Lower leg skin (tissue), 4 donors: ENCODE measurements around the gene TAS1R1. TPM values are rescaled to one million over a fixed set of nuclear protein-coding genes. Genes with fewer than 3 reads are reported as not detected.

Experiments
- DNase-seq, 2 donors: peaks; one replicate each; pipeline ENCODE4 v3.0.0-alpha.2; 2019; ENCODE audit warnings: low spot score in 2 of 2
- H3K4me3 ChIP-seq: fragments of 200-600 bp; sonication (generic); 2 replicates; pipeline ENCODE4 v1.5.1; 2017; ENCODE audit warnings: mild to moderate bottlenecking, low read depth; ENCODE audit not compliant: poor library complexity, severe bottlenecking
- POLR2A ChIP-seq, 2 donors: fragments of 450-650 bp; IDR thresholded peaks; one replicate each; pipeline ENCODE4 v1.6.1; 2016 to 2017; ENCODE audit warnings: antibody characterized with exemption in 2 of 2, mild to moderate bottlenecking in 1 of 2, moderate library complexity in 1 of 2
- WGBS, 2 donors: methylation state at CpG; one replicate each; pipeline ENCODE4 v1.1.5; 2018; 5-methylcytosine and 5-hydroxymethylcytosine counted together
- intact Hi-C: fragments of 100-400 bp; cut with DNase I; formaldehyde crosslinking; loops from one replicate; pipeline ENCODE4 v1.15.0; 2023; ENCODE audit warnings: low total_unique reads
- total RNA-seq, 4 donors: library from RNA; depleted of rRNA; stranded (reverse); fragments of >200 nt; gene quantifications; one replicate each; pipeline ENCODE4 v1.1.0, GENCODE V29; 2016
- TF ChIP-seq, protein P1 (sequence below), 3 donors: fragments of 450-650 bp; IDR thresholded peaks; one replicate each; pipeline ENCODE4 v1.5.1; 2016; ENCODE audit warnings: antibody characterized with exemption in 3 of 3, mild to moderate bottlenecking in 3 of 3, moderate library complexity in 2 of 3

The TAS1R1 gene
- total RNA-seq, 4 donors from 2014 or later, result 0.27 to 0.39 TPM; not detected in 2

DNA sequence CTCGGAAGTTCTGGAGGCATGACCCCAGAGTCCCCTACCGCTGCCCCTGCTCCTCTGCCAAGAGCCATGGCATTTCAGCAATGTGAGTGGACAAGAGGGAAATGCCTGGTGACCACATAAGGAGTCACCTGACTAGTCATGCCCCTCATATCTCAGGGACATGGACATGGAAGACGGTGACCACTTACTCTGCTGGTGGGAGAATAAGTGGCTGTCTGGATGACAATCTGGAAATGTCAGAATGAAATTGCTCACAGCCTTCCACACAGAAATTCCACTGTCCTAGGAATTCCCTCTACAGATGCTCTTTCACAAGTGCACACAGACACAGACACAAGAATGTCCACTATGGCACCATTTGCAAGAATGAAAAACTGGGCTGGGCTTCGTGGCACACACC lies 39.3 kb upstream of the TAS1R1 start:
- intact Hi-C loops, result no loop called here
- 89 to 90% methylated on average over 4 of the region's 4 CpGs for WGBS, 2 donors
- TF ChIP-seq POLR2A (IDR thresholded peaks at IDR 0.05), result no peak
- TF ChIP-seq, protein P1, sequence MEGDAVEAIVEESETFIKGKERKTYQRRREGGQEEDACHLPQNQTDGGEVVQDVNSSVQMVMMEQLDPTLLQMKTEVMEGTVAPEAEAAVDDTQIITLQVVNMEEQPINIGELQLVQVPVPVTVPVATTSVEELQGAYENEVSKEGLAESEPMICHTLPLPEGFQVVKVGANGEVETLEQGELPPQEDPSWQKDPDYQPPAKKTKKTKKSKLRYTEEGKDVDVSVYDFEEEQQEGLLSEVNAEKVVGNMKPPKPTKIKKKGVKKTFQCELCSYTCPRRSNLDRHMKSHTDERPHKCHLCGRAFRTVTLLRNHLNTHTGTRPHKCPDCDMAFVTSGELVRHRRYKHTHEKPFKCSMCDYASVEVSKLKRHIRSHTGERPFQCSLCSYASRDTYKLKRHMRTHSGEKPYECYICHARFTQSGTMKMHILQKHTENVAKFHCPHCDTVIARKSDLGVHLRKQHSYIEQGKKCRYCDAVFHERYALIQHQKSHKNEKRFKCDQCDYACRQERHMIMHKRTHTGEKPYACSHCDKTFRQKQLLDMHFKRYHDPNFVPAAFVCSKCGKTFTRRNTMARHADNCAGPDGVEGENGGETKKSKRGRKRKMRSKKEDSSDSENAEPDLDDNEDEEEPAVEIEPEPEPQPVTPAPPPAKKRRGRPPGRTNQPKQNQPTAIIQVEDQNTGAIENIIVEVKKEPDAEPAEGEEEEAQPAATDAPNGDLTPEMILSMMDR (IDR thresholded peaks at IDR 0.05), result no peak
- H3K4me3 ChIP-seq, result no peak overlapping the region
- DNase-seq, result no peak

DNA sequence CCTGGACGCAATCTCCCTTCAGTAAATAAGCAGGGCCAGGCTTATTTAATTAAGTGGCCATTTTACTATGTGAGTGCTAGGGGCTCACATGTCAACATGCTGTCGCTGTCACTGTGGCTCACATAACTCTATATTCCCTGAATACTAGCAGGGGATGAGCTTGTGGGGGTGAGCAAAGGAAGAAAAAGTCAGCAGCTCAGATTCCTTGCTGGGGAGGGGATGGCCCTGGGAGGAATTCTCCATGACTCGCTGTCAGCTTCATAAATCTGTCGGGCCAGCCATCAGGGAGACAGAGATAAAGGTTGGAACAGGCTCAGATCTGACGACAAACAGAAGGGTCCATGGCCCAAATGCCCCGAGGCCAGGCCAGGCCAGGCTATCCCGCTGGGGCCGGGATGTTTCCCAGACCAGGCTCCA lies 37.7 kb upstream of the TAS1R1 start:
- TF ChIP-seq, protein P1 (IDR thresholded peaks at IDR 0.05), result no peak
- no peak for TF ChIP-seq POLR2A (IDR thresholded peaks at IDR 0.05)
- 46 to 48% methylated on average over 7 to 8 of the region's 8 CpGs for WGBS, 2 donors
- H3K4me3 ChIP-seq, result no peak overlapping the region
- intact Hi-C loops, result no loop called here
- DNase-seq, result no peak

DNA sequence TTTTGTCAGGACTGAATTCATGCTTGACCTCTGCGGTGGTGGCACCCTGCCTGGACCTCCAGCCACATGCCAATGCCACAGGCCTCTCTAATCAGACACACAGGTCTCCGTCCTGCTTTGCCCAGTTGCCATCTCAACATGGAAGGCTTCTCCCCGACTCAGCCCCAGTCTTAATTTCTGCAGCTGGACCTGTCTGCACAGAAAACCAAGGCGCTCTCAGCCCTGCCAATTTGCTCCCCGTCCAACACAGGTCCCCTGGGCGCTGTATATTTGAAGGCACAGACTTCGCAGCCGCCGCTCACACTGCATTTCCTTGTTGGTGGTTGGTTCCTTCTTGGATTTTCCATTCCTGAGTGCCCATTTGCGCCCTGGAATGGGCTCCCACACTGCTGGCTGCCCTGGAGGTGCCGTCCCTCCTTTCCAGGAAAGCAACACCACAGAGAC lies 35.6 kb upstream of the TAS1R1 start:
- no peak for TF ChIP-seq POLR2A (IDR thresholded peaks at IDR 0.05)
- TF ChIP-seq, protein P1 (IDR thresholded peaks at IDR 0.05), result no peak
- H3K4me3 ChIP-seq, result no peak overlapping the region
- intact Hi-C loops, result no loop called here
- no peak for DNase-seq
- 34 to 41% methylated on average over 11 of the region's 11 CpGs for WGBS, 2 donors

DNA sequence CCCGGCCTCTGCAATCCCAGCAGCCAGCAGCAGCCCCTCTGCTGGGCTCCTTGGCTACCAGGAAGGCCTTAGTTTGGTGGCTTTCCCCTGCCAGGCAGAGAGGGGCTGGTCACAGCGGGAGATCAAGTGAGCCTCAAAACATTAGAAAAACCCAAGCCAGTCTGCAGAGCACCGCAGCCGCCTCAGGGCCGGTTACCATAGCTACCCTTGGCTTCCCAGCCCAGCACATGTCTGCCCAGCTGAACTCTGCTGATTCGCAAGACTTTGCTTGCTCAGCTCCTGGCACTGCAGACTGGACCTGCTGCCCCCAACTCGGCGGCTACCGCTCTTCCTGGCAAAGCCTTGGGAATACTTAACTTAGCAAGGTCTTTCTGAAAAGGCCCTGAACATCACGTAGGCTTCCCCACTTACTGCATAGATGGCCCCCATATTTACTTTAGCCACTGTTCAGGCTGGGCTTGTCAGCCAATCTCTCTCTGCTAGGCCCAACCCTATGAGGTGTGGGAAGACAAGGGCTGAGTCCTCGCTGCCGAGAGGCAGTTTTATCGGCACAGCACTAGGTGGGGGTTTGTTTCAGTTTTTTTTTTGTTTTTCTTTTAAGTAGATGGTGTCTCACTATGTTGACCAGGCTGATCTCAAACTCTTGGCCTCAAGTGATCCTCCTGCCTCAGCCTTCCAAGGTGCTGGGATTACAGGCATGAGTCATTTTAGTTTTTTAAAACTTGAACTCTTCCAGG lies 35.0 kb upstream of the TAS1R1 start:
- TF ChIP-seq, protein P1 (IDR thresholded peaks at IDR 0.05), result no peak
- TF ChIP-seq POLR2A (IDR thresholded peaks at IDR 0.05), result no peak
- 12 to 20% methylated on average over 8 to 11 of the region's 13 CpGs for WGBS, 2 donors
- intact Hi-C loops, result no loop called here
- no peak overlapping the region for H3K4me3 ChIP-seq
- no peak for DNase-seq

DNA sequence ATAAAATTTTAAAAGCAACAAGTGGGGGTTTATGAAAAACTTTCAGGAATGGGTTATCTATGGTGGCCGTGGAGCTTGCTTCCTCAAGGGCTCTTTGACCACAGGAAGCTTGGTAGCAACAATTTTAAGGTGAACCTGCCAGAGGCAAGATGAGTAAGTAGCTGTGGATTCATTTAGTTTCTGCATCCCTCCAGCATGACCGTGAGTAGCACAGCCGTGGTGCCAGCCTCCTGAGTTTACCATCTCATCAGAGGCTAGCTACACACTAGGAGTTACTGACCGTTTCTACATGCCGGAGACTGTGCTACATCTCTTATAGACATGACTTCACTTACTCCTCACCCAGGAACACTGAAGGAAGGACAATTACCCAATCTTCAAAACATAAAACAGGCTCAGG lies 33.6 kb upstream of the TAS1R1 start:
- intact Hi-C loops, result no loop called here
- 74 to 78% methylated on average over 5 of the region's 5 CpGs for WGBS, 2 donors
- TF ChIP-seq, protein P1 (IDR thresholded peaks at IDR 0.05), result no peak
- no peak for TF ChIP-seq POLR2A (IDR thresholded peaks at IDR 0.05)
- DNase-seq, result no peak
- no peak overlapping the region for H3K4me3 ChIP-seq

DNA sequence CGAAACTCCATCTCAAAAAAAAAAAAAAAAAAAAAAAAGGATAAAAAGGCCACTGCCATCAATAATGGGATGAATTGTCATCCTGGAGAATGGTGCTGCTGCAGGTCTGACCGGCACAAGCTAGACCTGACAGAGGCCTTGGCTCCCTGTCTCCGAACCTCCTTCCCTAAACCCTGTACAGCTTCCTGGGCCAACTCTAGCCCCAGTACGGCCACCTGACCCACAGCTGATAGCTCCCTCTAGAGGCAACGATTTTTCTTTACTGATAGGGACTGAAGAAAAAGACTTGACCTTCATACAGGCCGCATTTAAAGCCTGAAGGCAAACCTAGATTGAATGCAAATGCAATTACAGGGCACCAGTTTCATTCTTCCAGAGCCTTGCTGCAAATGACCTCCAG lies 31.5 kb upstream of the TAS1R1 start:
- WGBS, 2 donors, result 33 to 36% methylated on average over 6 of the region's 6 CpGs
- DNase-seq, result no peak
- H3K4me3 ChIP-seq, result no peak overlapping the region
- TF ChIP-seq, protein P1 (IDR thresholded peaks at IDR 0.05), result no peak
- TF ChIP-seq POLR2A (IDR thresholded peaks at IDR 0.05), result no peak
- intact Hi-C loops, result no loop called here
